Thyroid gland (tissue), 4 donors: ENCODE data around the gene PRR3.

ENCODE experiments used
- CTCF ChIP-seq, 6 experiments: fragments of 200-600 bp in 3 of 6; fragments of 450-650 bp in 3 of 6; sonication (generic) in 3 of 6; IDR thresholded peaks; one replicate each; pipeline ENCODE4 v1.5.1; 2016 to 2019; ENCODE audit warnings: antibody characterized with exemption in 6 of 6, mild to moderate bottlenecking in 2 of 6, inconsistent platforms in 1 of 6, moderate library complexity in 1 of 6
- POLR2A ChIP-seq, 2 donors: fragments of 450-650 bp; IDR thresholded peaks; one replicate each; pipeline ENCODE4 v1.6.1; 2017; ENCODE audit warnings: antibody characterized with exemption in 2 of 2, mild to moderate bottlenecking in 2 of 2, moderate library complexity in 1 of 2

- no peak for TF ChIP-seq CTCF (IDR thresholded peaks at IDR 0.05)
- no peak for TF ChIP-seq POLR2A (IDR thresholded peaks at IDR 0.05)
Measured at GRCh38 chr6:30533460-30534294, 23.4 kb upstream of the PRR3 start.
